OCI-LY1 (cell line): Measurements from ENCODE around the gene MEG3.

Experiments used
- CTCF ChIP-seq: fragments of 200-600 bp; sonication (generic), shearing (Covaris generic); IDR thresholded peaks from 2 replicates; pipeline ENCODE4 v1.5.1; 2017; ENCODE audit warnings: mild to moderate bottlenecking, antibody characterized with exemption, low read length, moderate library complexity, mixed read lengths
- EZH2 ChIP-seq: fragments of 200-600 bp; sonication (generic), shearing (Covaris generic); IDR thresholded peaks from 2 replicates; pipeline ENCODE4 v1.8.0; 2017; ENCODE audit warnings: borderline replicate concordance, mixed run types, mild to moderate bottlenecking, antibody characterized with exemption, low read length, moderate library complexity, mixed read lengths

DNA sequence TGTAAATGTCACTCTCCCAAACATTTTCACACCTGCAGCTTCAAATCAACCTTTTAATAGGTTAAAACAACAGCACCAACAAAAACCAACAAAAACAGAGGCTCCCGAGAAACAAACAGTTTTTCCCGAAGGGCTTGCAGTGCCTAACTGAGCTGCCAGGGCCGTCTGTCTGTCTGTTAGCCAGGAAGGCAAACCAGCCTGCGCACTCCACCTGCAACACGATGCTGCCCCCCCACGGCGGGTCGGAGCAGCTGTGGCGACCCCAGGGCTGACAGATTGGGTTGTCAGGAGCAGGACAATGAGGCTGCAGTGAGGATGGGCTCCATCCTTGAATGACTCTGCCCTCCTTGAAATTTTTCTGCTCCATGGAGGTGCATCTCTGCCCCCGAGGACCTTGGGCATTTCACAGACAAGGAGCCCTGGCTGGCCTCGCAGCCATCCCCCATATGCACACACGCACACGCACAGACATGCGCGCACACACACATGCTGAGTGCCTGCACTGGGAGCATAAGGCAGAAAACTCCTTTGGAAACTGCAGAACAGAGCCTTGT lies 75.0 kb downstream of the MEG3 start:
- TF ChIP-seq CTCF (peak; percentile 54), EZH2 (no peak)
